Measurements from ENCODE around the gene FAM50A.

FAM50A gene

GRCh38 chrX:154431341-154431740, 12.6 kb upstream of the FAM50A start:
- H3K27ac ChIP-seq (ENCODE audit: low read depth, low read length): no peak overlapping the region

DNA sequence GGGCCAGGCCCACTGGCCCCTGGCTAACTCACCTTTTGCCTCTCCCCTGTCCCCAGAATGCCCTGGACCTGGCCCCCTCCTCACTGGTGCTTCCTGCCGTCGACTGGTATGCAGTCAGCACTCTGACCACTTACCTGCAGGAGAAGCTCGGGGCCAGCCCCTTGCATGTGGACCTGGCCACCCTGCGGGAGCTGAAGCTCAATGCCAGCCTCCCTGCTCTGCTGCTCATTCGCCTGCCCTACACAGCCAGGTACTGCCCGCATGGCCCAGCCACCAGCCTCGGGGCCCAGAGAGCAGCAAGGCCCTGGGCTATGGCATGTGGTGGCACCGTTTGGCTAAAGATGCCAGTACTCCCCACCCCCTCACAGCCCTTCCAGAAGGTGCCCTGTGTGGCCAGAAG, 11.7 kb upstream of the FAM50A start:
- Histone ChIP-seq H3K9me3 (ENCODE audit: control insufficient read depth in 1 of 2, low read length in 2 of 2) (no peaks in the 10 kb centered on the region), H3K36me3 (ENCODE audit: control insufficient read depth in 1 of 2, insufficient read depth in 2 of 2, low read length in 2 of 2) (peaks cover 4 to 34% of the 10 kb centered on the region in 2 donors), H3K4me3 (ENCODE audit: low read depth in 1 of 2, low read length in 2 of 2) (no peak overlapping the region), H3K4me1 (ENCODE audit: control insufficient read depth in 1 of 2, insufficient read depth in 2 of 2, low read length in 2 of 2) (peaks cover 13 to 20% of the 10 kb centered on the region in 2 donors), H3K27ac (ENCODE audit: low read depth, low read length) (no peak overlapping the region), H3K27me3 (ENCODE audit: control insufficient read depth in 1 of 2, insufficient read depth in 2 of 2, low read length in 2 of 2) (no peaks in the 10 kb centered on the region), H3K9ac (ENCODE audit: low read depth in 1 of 2, low read length in 2 of 2) (no peak overlapping the region)

More at GRCh38 chrX:154431341-154431740, 12.6 kb upstream of the FAM50A start:
- H3K4me1 ChIP-seq (ENCODE audit: control insufficient read depth in 1 of 2, insufficient read depth in 2 of 2, low read length in 2 of 2): peaks cover 17 to 20% of the 10 kb centered on the region in 2 donors
- no peaks in the 10 kb centered on the region for H3K9me3 ChIP-seq (ENCODE audit: control insufficient read depth in 1 of 2, low read length in 2 of 2)
- H3K27me3 ChIP-seq (ENCODE audit: control insufficient read depth in 1 of 2, insufficient read depth in 2 of 2, low read length in 2 of 2): no peaks in the 10 kb centered on the region
- no peak overlapping the region for H3K4me3 ChIP-seq (ENCODE audit: low read depth in 1 of 2, low read length in 2 of 2)
- H3K9ac ChIP-seq (ENCODE audit: low read depth in 1 of 2, low read length in 2 of 2): no peak overlapping the region
- H3K36me3 ChIP-seq (ENCODE audit: control insufficient read depth in 1 of 2, insufficient read depth in 2 of 2, low read length in 2 of 2): peaks cover 4 to 34% of the 10 kb centered on the region in 2 donors

DNA sequence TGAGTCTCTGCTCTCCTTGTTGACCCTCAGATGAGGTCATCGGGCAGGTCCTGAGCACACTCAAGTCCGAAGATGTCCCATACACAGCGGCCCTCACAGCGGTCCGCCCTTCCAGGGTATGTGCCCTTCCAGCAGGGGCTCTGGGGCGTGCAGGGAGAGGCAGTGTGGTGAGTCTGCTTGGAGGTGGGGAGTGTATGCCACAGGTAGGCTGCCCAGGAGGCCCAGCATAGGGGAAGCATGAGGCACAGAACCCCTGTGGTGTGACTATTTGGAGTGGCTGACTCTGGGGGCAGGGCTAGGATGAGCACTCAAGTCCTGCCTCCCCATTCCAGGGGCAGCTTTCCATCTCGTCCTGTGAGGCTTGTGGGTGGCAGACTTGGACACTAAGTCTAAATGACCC, 10.3 kb upstream of the FAM50A start:
- no peak overlapping the region for H3K9ac ChIP-seq (ENCODE audit: low read depth in 1 of 2, low read length in 2 of 2)
- peaks cover 4 to 34% of the 10 kb centered on the region in 2 donors for H3K36me3 ChIP-seq (ENCODE audit: control insufficient read depth in 1 of 2, insufficient read depth in 2 of 2, low read length in 2 of 2)
- H3K4me3 ChIP-seq (ENCODE audit: low read depth in 1 of 2, low read length in 2 of 2): no peak overlapping the region
- no peaks in the 10 kb centered on the region for H3K27me3 ChIP-seq (ENCODE audit: control insufficient read depth in 1 of 2, insufficient read depth in 2 of 2, low read length in 2 of 2)
- no peak overlapping the region for H3K27ac ChIP-seq (ENCODE audit: low read depth, low read length)
- H3K9me3 ChIP-seq (ENCODE audit: control insufficient read depth in 1 of 2, low read length in 2 of 2): no peaks in the 10 kb centered on the region
- H3K4me1 ChIP-seq (ENCODE audit: control insufficient read depth in 1 of 2, insufficient read depth in 2 of 2, low read length in 2 of 2): peaks cover 20 to 25% of the 10 kb centered on the region in 2 donors

GRCh38 chrX:154434394-154435168, 9.4 kb upstream of the FAM50A start:
- Histone ChIP-seq H3K36me3 (ENCODE audit: control insufficient read depth in 1 of 2, insufficient read depth in 2 of 2, low read length in 2 of 2) (peaks cover 9 to 34% of the 10 kb centered on the region in 2 donors), H3K4me3 (ENCODE audit: low read depth in 1 of 2, low read length in 2 of 2) (no peak overlapping the region), H3K27ac (ENCODE audit: low read depth, low read length) (no peak overlapping the region), H3K9ac (ENCODE audit: low read depth in 1 of 2, low read length in 2 of 2) (no peak overlapping the region), H3K9me3 (ENCODE audit: control insufficient read depth in 1 of 2, low read length in 2 of 2) (no peaks in the 10 kb centered on the region), H3K4me1 (ENCODE audit: control insufficient read depth in 1 of 2, insufficient read depth in 2 of 2, low read length in 2 of 2) (peaks cover 15 to 25% of the 10 kb centered on the region in 2 donors), H3K27me3 (ENCODE audit: control insufficient read depth in 1 of 2, insufficient read depth in 2 of 2, low read length in 2 of 2) (no peaks in the 10 kb centered on the region)

- H3K36me3 ChIP-seq (ENCODE audit: control insufficient read depth in 1 of 2, insufficient read depth in 2 of 2, low read length in 2 of 2): peaks cover 9 to 36% of the 10 kb centered on the region in 2 donors
- H3K27me3 ChIP-seq (ENCODE audit: control insufficient read depth in 1 of 2, insufficient read depth in 2 of 2, low read length in 2 of 2): no peaks in the 10 kb centered on the region
- no peak overlapping the region for H3K4me3 ChIP-seq (ENCODE audit: low read depth in 1 of 2, low read length in 2 of 2)
- H3K9me3 ChIP-seq (ENCODE audit: control insufficient read depth in 1 of 2, low read length in 2 of 2): no peaks in the 10 kb centered on the region
- H3K27ac ChIP-seq (ENCODE audit: low read depth, low read length): no peak overlapping the region
- no peak overlapping the region for H3K9ac ChIP-seq (ENCODE audit: low read depth in 1 of 2, low read length in 2 of 2)
- H3K4me1 ChIP-seq (ENCODE audit: control insufficient read depth in 1 of 2, insufficient read depth in 2 of 2, low read length in 2 of 2): peaks cover 12 to 22% of the 10 kb centered on the region in 2 donors
These were observed 8.7 kb upstream of the FAM50A start for GRCh38 chrX:154435171-154435733.

- H3K4me1 ChIP-seq (ENCODE audit: control insufficient read depth in 1 of 2, insufficient read depth in 2 of 2, low read length in 2 of 2): peaks cover 9 to 15% of the 10 kb centered on the region in 2 donors
These were observed 7.5 kb upstream of the FAM50A start for GRCh38 chrX:154436374-154436982.

GRCh38 chrX:154436983-154437752, 6.8 kb upstream of the FAM50A start, which contains the start of gene GDI1:
Gene GDI1 (plus strand): TSS chrX:154437154. CDS start chrX:154437255, 101 bp downstream.
- no peaks in the 10 kb centered on the region for H3K9me3 ChIP-seq (ENCODE audit: control insufficient read depth in 1 of 2, low read length in 2 of 2)
- peak within 1 kb of the TSS; percentile 56 for H3K27ac ChIP-seq (ENCODE audit: low read depth, low read length)
- H3K4me3 ChIP-seq (ENCODE audit: low read depth in 1 of 2, low read length in 2 of 2): peak within 1 kb of the TSS; percentile 65 to 76
- H3K4me1 ChIP-seq (ENCODE audit: control insufficient read depth in 1 of 2, insufficient read depth in 2 of 2, low read length in 2 of 2): peaks cover 9 to 15% of the 10 kb centered on the region in 2 donors
- peak within 1 kb of the TSS; percentile 51 to 76 for H3K9ac ChIP-seq (ENCODE audit: low read depth in 1 of 2, low read length in 2 of 2)
- H3K36me3 ChIP-seq (ENCODE audit: control insufficient read depth in 1 of 2, insufficient read depth in 2 of 2, low read length in 2 of 2): peaks cover 8 to 46% of the 10 kb centered on the region in 2 donors
- H3K27me3 ChIP-seq (ENCODE audit: control insufficient read depth in 1 of 2, insufficient read depth in 2 of 2, low read length in 2 of 2): no peaks in the 10 kb centered on the region

More at GRCh38 chrX:154436374-154436982, 7.5 kb upstream of the FAM50A start:
- Histone ChIP-seq H3K27me3 (ENCODE audit: control insufficient read depth in 1 of 2, insufficient read depth in 2 of 2, low read length in 2 of 2) (no peaks in the 10 kb centered on the region), H3K9ac (ENCODE audit: low read depth in 1 of 2, low read length in 2 of 2) (peak overlapping the region; percentile 18 to 33), H3K4me3 (ENCODE audit: low read depth in 1 of 2, low read length in 2 of 2) (peak overlapping the region; percentile 50 to 54), H3K9me3 (ENCODE audit: control insufficient read depth in 1 of 2, low read length in 2 of 2) (no peaks in the 10 kb centered on the region), H3K27ac (ENCODE audit: low read depth, low read length) (peak overlapping the region; percentile 56), H3K36me3 (ENCODE audit: control insufficient read depth in 1 of 2, insufficient read depth in 2 of 2, low read length in 2 of 2) (peaks cover 12 to 42% of the 10 kb centered on the region in 2 donors)

DNA sequence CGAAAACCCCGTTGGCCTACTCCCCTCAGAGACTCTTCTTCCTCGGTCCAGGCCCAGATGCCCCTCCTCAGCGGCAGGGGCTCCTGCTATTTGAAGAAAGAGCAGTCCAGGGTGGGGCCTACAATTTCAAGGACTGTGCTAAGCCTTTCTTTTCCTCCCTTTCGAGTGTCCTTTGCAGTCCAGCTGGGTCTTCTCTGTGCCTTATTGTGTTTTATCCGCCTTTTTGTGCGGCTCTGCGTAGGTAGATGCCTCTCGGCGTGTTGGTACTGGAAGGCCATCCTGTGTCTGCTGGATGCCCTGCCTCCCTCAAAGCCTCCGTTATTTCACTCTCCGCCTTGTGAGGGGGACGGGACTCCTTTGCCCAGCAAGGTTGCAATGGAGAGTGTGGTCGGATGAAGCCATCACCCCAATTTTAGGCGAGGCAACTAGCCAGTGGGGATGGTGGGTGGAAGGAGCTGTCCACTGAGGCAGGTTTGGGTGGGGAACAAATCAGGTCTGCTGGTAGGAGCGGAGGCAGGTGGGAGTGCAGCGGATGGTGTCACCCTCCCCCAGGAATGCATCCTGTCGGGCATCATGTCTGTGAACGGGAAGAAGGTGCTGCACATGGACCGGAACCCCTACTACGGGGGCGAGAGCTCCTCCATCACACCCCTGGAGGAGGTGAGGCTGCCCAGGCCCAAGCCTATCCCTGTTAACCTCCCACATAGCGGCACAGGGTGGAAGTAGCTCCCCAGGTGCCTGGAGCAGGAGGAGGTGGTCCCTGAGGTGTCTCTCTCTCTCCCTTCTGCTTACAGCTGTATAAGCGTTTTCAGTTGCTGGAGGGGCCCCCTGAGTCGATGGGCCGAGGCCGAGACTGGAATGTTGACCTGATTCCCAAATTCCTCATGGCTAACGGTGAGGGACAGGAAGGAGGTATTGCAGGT, 5.7 kb upstream of the FAM50A start:
- peak overlapping the region; percentile 15 to 51 for H3K9ac ChIP-seq (ENCODE audit: low read depth in 1 of 2, low read length in 2 of 2)
- peak overlapping the region; percentile 65 to 76 for H3K4me3 ChIP-seq (ENCODE audit: low read depth in 1 of 2, low read length in 2 of 2)
- H3K36me3 ChIP-seq (ENCODE audit: control insufficient read depth in 1 of 2, insufficient read depth in 2 of 2, low read length in 2 of 2): peaks cover 8 to 41% of the 10 kb centered on the region in 2 donors
- H3K27ac ChIP-seq (ENCODE audit: low read depth, low read length): no peak overlapping the region
- no peaks in the 10 kb centered on the region for H3K27me3 ChIP-seq (ENCODE audit: control insufficient read depth in 1 of 2, insufficient read depth in 2 of 2, low read length in 2 of 2)
- H3K4me1 ChIP-seq (ENCODE audit: control insufficient read depth in 1 of 2, insufficient read depth in 2 of 2, low read length in 2 of 2): peaks cover 9 to 15% of the 10 kb centered on the region in 2 donors
- H3K9me3 ChIP-seq (ENCODE audit: control insufficient read depth in 1 of 2, low read length in 2 of 2): no peaks in the 10 kb centered on the region

DNA sequence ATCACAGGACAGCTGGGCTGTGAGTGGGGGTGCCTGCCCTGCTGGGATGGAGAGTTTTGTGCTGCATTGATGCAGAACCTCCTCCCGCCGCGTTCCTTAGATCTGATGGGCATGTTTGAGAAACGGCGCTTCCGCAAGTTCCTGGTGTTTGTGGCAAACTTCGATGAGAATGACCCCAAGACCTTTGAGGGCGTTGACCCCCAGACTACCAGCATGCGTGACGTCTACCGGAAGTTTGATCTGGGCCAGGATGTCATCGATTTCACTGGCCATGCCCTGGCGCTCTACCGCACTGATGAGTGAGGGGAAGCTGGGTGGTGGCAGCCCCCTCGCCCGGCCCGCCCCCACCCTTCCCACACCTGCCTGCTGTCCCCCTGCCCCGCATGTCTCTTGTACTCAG, 4.1 kb upstream of the FAM50A start:
- Histone ChIP-seq H3K36me3 (ENCODE audit: control insufficient read depth in 1 of 2, insufficient read depth in 2 of 2, low read length in 2 of 2) (peaks cover 8 to 27% of the 10 kb centered on the region in 2 donors), H3K4me3 (ENCODE audit: low read depth in 1 of 2, low read length in 2 of 2) (no peak overlapping the region), H3K9me3 (ENCODE audit: control insufficient read depth in 1 of 2, low read length in 2 of 2) (no peaks in the 10 kb centered on the region), H3K27ac (ENCODE audit: low read depth, low read length) (no peak overlapping the region), H3K9ac (ENCODE audit: low read depth in 1 of 2, low read length in 2 of 2) (no peak overlapping the region), H3K4me1 (ENCODE audit: control insufficient read depth in 1 of 2, insufficient read depth in 2 of 2, low read length in 2 of 2) (peaks cover 18 to 19% of the 10 kb centered on the region in 2 donors), H3K27me3 (ENCODE audit: control insufficient read depth in 1 of 2, insufficient read depth in 2 of 2, low read length in 2 of 2) (no peaks in the 10 kb centered on the region)
